Skin of body (tissue), 2 donors: ENCODE data around the gene C20orf141. TPM values are rescaled to one million over a fixed set of nuclear protein-coding genes. Genes with fewer than 3 reads are reported as not detected.
"Not testable (repeated sequence)": the region's sequence is repeated elsewhere in the genome, so short reads cannot be mapped to it uniquely, and the experiment has no call there.

ENCODE experiments used
- DNase-seq: peaks from one replicate; lab custom pipeline; 2025; lab: John Stamatoyannopoulos, UW
- total RNA-seq: library from RNA; depleted of rRNA; stranded (reverse); fragments of >200 nt; gene quantifications from one replicate; pipeline ENCODE4 v1.2.3, GENCODE V29; 2014

C20orf141 gene
- not detected for total RNA-seq

GRCh38 chr20:2814587-2815051, at the start of gene C20orf141:
Gene C20orf141 (plus strand): TSS chr20:2814987. CDS start chr20:2815185, 198 bp downstream.
- peak; percentile 19 for DNase-seq

- DNase-seq = no peak
These were observed 46.8 kb upstream of the C20orf141 start for GRCh38 chr20:2767768-2768631.

GRCh38 chr20:2768632-2769015, 46.2 kb upstream of the C20orf141 start:
- no peak for DNase-seq

GRCh38 chr20:2770091-2770490, 44.7 kb upstream of the C20orf141 start:
- DNase-seq = not testable (repeated sequence)

GRCh38 chr20:2771631-2772080, 43.1 kb upstream of the C20orf141 start:
- no peak for DNase-seq

GRCh38 chr20:2773812-2774211, 41.0 kb upstream of the C20orf141 start:
- no peak for DNase-seq

- DNase-seq = peak; percentile 49
These were observed 39.6 kb upstream of the C20orf141 start for GRCh38 chr20:2775139-2775538.

GRCh38 chr20:2778602-2779321, 36.0 kb upstream of the C20orf141 start:
- DNase-seq = no peak

- no peak for DNase-seq
These were observed 33.8 kb upstream of the C20orf141 start for GRCh38 chr20:2780948-2781347.

GRCh38 chr20:2783908-2784566, 30.8 kb upstream of the C20orf141 start:
- DNase-seq = no peak

GRCh38 chr20:2793471-2793870, 21.3 kb upstream of the C20orf141 start:
- DNase-seq = no peak

GRCh38 chr20:2794202-2794748, 20.5 kb upstream of the C20orf141 start:
- DNase-seq = no peak

- DNase-seq = no peak
These were observed 19.8 kb upstream of the C20orf141 start for GRCh38 chr20:2794866-2795447.

GRCh38 chr20:2795451-2795850, 19.3 kb upstream of the C20orf141 start:
- no peak for DNase-seq

GRCh38 chr20:2796011-2796660, 18.7 kb upstream of the C20orf141 start:
- DNase-seq = no peak

- no peak for DNase-seq
These were observed 17.4 kb upstream of the C20orf141 start for GRCh38 chr20:2797136-2797983.

- no peak for DNase-seq
These were observed 16.5 kb upstream of the C20orf141 start for GRCh38 chr20:2798095-2798805.

GRCh38 chr20:2798814-2799213, 16.0 kb upstream of the C20orf141 start:
- DNase-seq = no peak

- DNase-seq = no peak
These were observed 15.5 kb upstream of the C20orf141 start for GRCh38 chr20:2799271-2799670.
